ENCODE data around the gene ACAA2. TPM values are rescaled to one million over a fixed set of nuclear protein-coding genes. Genes with fewer than 3 reads are reported as not detected.
A peak's percentile ranks its signal among the peaks of the same experiment; 100 is the strongest.

Gene ACAA2
- total and polyA plus RNA-seq, 4 donors: 55.6 to 1,315 (median 646) TPM

- H3K4me1 ChIP-seq (ENCODE audit: control insufficient read depth in 4 of 4, insufficient read depth in 4 of 4, low read length in 3 of 4): peaks cover 4 to 27% (median 16%) of the 10 kb centered on the region in 4 donors
- H3K9ac ChIP-seq (ENCODE audit: low read depth in 1 of 2, low read length in 2 of 2): peak overlapping the region; percentile 92 to 95
- DNase-seq (ENCODE audit: low spot score): no peak
- H3K27ac ChIP-seq (ENCODE audit: low read depth in 1 of 2, low read length in 2 of 2): peak overlapping the region; percentile 92 to 99
- H3K9me3 ChIP-seq (ENCODE audit: control insufficient read depth in 4 of 4, low read length in 3 of 4): no peaks in the 10 kb centered on the region
- TF ChIP-seq FOXA2 (IDR thresholded peaks at IDR 0.05) (no peak), REST (IDR thresholded peaks at IDR 0.05) (no peak), YY1 (IDR thresholded peaks at IDR 0.05) (peak; percentile 6), NR2F2 (IDR thresholded peaks at IDR 0.05) (peak; percentile 88), TAF1 (conservative IDR thresholded peaks at IDR 0.05) (no peak), SP1 (IDR thresholded peaks at IDR 0.05) (no peak), HNF4A (conservative IDR thresholded peaks at IDR 0.05) (no peak), RAD21 (IDR thresholded peaks at IDR 0.05) (peak in 1 of 2 donors; percentile 7)
- no peaks in the 10 kb centered on the region for H3K27me3 ChIP-seq (ENCODE audit: control insufficient read depth in 4 of 4, insufficient read depth in 4 of 4, low read length in 3 of 4)
- no peaks in the 10 kb centered on the region for H3K36me3 ChIP-seq (ENCODE audit: control insufficient read depth in 4 of 4, insufficient read depth in 3 of 4, low read depth in 1 of 4, low read length in 3 of 4)
- 2% methylated on average over 17 of the region's 17 CpGs for WGBS
- peak overlapping the region; percentile 53 to 87 (median 86) for H3K4me3 ChIP-seq (ENCODE audit: low read depth in 1 of 3, low read length in 3 of 3)
These were observed 339 bp downstream of the ACAA2 start for GRCh38 chr18:49813069-49813318.

- no peak for DNase-seq (ENCODE audit: low spot score)
- Histone ChIP-seq H3K9me3 (ENCODE audit: control insufficient read depth in 4 of 4, low read length in 3 of 4) (no peaks in the 10 kb centered on the region), H3K4me3 (ENCODE audit: low read depth in 1 of 3, low read length in 3 of 3) (peak overlapping the region; percentile 53 to 87 (median 86)), H3K9ac (ENCODE audit: low read depth in 1 of 2, low read length in 2 of 2) (peak overlapping the region; percentile 92 to 95), H3K36me3 (ENCODE audit: control insufficient read depth in 4 of 4, insufficient read depth in 3 of 4, low read depth in 1 of 4, low read length in 3 of 4) (no peaks in the 10 kb centered on the region), H3K27ac (ENCODE audit: low read depth in 1 of 2, low read length in 2 of 2) (peak overlapping the region; percentile 92 to 99), H3K27me3 (ENCODE audit: control insufficient read depth in 4 of 4, insufficient read depth in 4 of 4, low read length in 3 of 4) (no peaks in the 10 kb centered on the region), H3K4me1 (ENCODE audit: control insufficient read depth in 4 of 4, insufficient read depth in 4 of 4, low read length in 3 of 4) (peaks cover 2 to 29% (median 17%) of the 10 kb centered on the region in 4 donors)
- 21% methylated on average over 13 of the region's 13 CpGs for WGBS
- no peak for TF ChIP-seq RXRA (IDR thresholded peaks at IDR 0.05)
- TF ChIP-seq EGR1 (IDR thresholded peaks at IDR 0.05; ENCODE audit: low read depth in 2 of 2): no peak
- TF ChIP-seq GABPA (IDR thresholded peaks at IDR 0.05 in 1 of 2, conservative IDR thresholded peaks at IDR 0.05 in 1 of 2): no peak
- TF ChIP-seq JUND (IDR thresholded peaks at IDR 0.05): no peak
- no peak for TF ChIP-seq YY1 (IDR thresholded peaks at IDR 0.05)
- TF ChIP-seq RAD21 (IDR thresholded peaks at IDR 0.05): no peak
- TF ChIP-seq FOXA2 (IDR thresholded peaks at IDR 0.05): no peak
- no peak for TF ChIP-seq ATF3 (IDR thresholded peaks at IDR 0.05)
- no peak for TF ChIP-seq TAF1 (conservative IDR thresholded peaks at IDR 0.05)
- TF ChIP-seq MAX (IDR thresholded peaks at IDR 0.05): no peak
- no peak for TF ChIP-seq CTCF (IDR thresholded peaks at IDR 0.05; ENCODE audit: low read depth, low read length, missing input control)
- TF ChIP-seq REST (IDR thresholded peaks at IDR 0.05): no peak
- no peak for TF ChIP-seq ZBTB33 (IDR thresholded peaks at IDR 0.05)
- TF ChIP-seq NR2F2 (IDR thresholded peaks at IDR 0.05): no peak
- TF ChIP-seq HNF4A (conservative IDR thresholded peaks at IDR 0.05): no peak
These were observed 856 bp downstream of the ACAA2 start for GRCh38 chr18:49812286-49813068.
